ENCODE data around the gene TENM3. TPM values are rescaled to one million over a fixed set of nuclear protein-coding genes. Genes with fewer than 3 reads are reported as not detected.

TENM3 gene
- total and polyA plus RNA-seq, 10 of the 15 experiments (the other 5 are each of a cell fraction or from before 2014, with no cell fraction given): 0.01 to 1.7 (median 0.08) TPM; not detected in 2

DNA sequence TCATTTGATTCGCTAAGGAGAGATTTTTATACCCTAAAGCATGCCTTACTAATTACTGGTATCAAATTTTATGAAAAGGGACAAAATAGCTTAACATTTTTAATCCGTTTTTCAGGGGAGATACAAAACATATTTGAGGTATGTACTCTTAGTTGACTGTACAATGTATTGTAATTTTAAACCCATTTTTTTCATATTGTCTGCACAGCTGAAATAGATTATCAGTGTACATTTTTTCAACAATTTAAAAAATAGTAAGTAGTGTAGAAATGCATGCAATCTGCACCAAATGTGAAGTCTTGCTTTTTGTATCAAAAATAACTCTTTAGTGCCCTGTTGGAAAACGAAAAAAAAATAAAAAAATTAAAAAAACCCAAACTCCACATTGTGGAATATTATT is 82.2 kb downstream of the TENM3 start:
- 20% methylated on average over 3 of the region's 3 CpGs for WGBS (ENCODE audit: insufficient coverage, insufficient replicate concordance, low lambda C conversion rate, missing lambda C conversion rate)
- H4K20me1 ChIP-seq (ENCODE audit: control insufficient read depth, insufficient read depth): no peaks in the 10 kb centered on the region
- H3K79me2 ChIP-seq (ENCODE audit: control insufficient read depth, insufficient read depth, low read length): no peaks in the 10 kb centered on the region
- CTCF ChIA-PET: no interaction called here
- intact Hi-C loops (cut with micrococcal nuclease; ENCODE audit: unreplicated experiment) (no loop called here), in situ Hi-C loops (cut with MboI) (no loop called here)
- H3K36me3 ChIP-seq (ENCODE audit: control insufficient read depth in 2 of 2, insufficient read depth in 2 of 2, low read length in 1 of 2): no peaks in the 10 kb centered on the region
- no peak overlapping the region for H2AFZ ChIP-seq (ENCODE audit: control insufficient read depth, low read depth, low read length)
- ATAC-seq: no peak
- no TSS peak for BruUV-seq (replicated peaks)
- no peak overlapping the region for H3K4me3 ChIP-seq
- no peaks in the 10 kb centered on the region for H3K9me3 ChIP-seq (replicated peaks; ENCODE audit: control insufficient read depth, insufficient read depth, low read length)
- FAIRE-seq: no peak
- SMC1A ChIA-PET (ENCODE audit: uncharacterized antibody, unreplicated experiment): no interaction called here
- RAD21 ChIA-PET (ENCODE audit: unreplicated experiment): no interaction called here
- POLR2A ChIA-PET: no interaction called here
- no peak overlapping the region for H3K27ac ChIP-seq (ENCODE audit: control insufficient read depth, insufficient read depth)
- no peaks in the 10 kb centered on the region; a peak in 1 of 4 replicates for H3K27me3 ChIP-seq (replicated peaks in 1 of 2; ENCODE audit: control insufficient read depth in 2 of 2, insufficient read depth in 2 of 2, low read length in 1 of 2)
- no peak overlapping the region for H3K4me2 ChIP-seq (ENCODE audit: control insufficient read depth, insufficient read depth)
- no peak overlapping the region for H3K9ac ChIP-seq (ENCODE audit: control insufficient read depth, insufficient read depth, low read length)
- DNase-seq (ENCODE audit: low read depth, low spot score): no peak
- TF ChIP-seq HDGF (IDR thresholded peaks at IDR 0.05) (no peak), MEF2B (IDR thresholded peaks at IDR 0.05; ENCODE audit: partially characterized antibody, poor library complexity, severe bottlenecking) (no peak), FOXM1 (IDR thresholded peaks at IDR 0.05; ENCODE audit: low read depth, low read length) (no peak), TARDBP (IDR thresholded peaks at IDR 0.05; ENCODE audit: borderline replicate concordance) (no peak), CBX5 (IDR thresholded peaks at IDR 0.05; ENCODE audit: low read depth) (no peak), CHD4 (IDR thresholded peaks at IDR 0.05) (no peak), RBBP5 (conservative IDR thresholded peaks at IDR 0.05) (no peak)
- TF ChIP-seq, protein P1, sequence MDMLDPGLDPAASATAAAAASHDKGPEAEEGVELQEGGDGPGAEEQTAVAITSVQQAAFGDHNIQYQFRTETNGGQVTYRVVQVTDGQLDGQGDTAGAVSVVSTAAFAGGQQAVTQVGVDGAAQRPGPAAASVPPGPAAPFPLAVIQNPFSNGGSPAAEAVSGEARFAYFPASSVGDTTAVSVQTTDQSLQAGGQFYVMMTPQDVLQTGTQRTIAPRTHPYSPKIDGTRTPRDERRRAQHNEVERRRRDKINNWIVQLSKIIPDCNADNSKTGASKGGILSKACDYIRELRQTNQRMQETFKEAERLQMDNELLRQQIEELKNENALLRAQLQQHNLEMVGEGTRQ (IDR thresholded peaks at IDR 0.05; ENCODE audit: borderline replicate concordance, low read depth, low read length): no peak
- TF ChIP-seq, protein P2, sequence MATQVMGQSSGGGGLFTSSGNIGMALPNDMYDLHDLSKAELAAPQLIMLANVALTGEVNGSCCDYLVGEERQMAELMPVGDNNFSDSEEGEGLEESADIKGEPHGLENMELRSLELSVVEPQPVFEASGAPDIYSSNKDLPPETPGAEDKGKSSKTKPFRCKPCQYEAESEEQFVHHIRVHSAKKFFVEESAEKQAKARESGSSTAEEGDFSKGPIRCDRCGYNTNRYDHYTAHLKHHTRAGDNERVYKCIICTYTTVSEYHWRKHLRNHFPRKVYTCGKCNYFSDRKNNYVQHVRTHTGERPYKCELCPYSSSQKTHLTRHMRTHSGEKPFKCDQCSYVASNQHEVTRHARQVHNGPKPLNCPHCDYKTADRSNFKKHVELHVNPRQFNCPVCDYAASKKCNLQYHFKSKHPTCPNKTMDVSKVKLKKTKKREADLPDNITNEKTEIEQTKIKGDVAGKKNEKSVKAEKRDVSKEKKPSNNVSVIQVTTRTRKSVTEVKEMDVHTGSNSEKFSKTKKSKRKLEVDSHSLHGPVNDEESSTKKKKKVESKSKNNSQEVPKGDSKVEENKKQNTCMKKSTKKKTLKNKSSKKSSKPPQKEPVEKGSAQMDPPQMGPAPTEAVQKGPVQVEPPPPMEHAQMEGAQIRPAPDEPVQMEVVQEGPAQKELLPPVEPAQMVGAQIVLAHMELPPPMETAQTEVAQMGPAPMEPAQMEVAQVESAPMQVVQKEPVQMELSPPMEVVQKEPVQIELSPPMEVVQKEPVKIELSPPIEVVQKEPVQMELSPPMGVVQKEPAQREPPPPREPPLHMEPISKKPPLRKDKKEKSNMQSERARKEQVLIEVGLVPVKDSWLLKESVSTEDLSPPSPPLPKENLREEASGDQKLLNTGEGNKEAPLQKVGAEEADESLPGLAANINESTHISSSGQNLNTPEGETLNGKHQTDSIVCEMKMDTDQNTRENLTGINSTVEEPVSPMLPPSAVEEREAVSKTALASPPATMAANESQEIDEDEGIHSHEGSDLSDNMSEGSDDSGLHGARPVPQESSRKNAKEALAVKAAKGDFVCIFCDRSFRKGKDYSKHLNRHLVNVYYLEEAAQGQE (IDR thresholded peaks at IDR 0.05; ENCODE audit: low read depth, low read length): no peak
- TF ChIP-seq, protein P3, sequence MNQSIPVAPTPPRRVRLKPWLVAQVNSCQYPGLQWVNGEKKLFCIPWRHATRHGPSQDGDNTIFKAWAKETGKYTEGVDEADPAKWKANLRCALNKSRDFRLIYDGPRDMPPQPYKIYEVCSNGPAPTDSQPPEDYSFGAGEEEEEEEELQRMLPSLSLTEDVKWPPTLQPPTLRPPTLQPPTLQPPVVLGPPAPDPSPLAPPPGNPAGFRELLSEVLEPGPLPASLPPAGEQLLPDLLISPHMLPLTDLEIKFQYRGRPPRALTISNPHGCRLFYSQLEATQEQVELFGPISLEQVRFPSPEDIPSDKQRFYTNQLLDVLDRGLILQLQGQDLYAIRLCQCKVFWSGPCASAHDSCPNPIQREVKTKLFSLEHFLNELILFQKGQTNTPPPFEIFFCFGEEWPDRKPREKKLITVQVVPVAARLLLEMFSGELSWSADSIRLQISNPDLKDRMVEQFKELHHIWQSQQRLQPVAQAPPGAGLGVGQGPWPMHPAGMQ (IDR thresholded peaks at IDR 0.05; ENCODE audit: borderline replicate concordance): no peak
- H3K4me1 ChIP-seq (ENCODE audit: control insufficient read depth, insufficient read depth, low read length): no peaks in the 10 kb centered on the region

Measured in GM12878 (cell line).